BE2C (cell line): Measurements from ENCODE around the gene DOK1.

Source experiments
- DNase-seq: peaks from one replicate; pipeline ENCODE4 v3.0.0-alpha.2; 2020
- H3K27me3 ChIP-seq: fragments of 250-450 bp; sonication (Bioruptor Pico); 2 replicates; pipeline ENCODE4 v1.5.1; 2020; ENCODE audit warnings: mild to moderate bottlenecking
- H3K36me3 ChIP-seq: fragments of 250-450 bp; sonication (Bioruptor Pico); 2 replicates; pipeline ENCODE4 v1.5.1; 2020; ENCODE audit warnings: mild to moderate bottlenecking
- H3K4me1 ChIP-seq: fragments of 250-450 bp; sonication (Bioruptor Pico); 2 replicates; pipeline ENCODE4 v1.5.1; 2020
- H3K4me3 ChIP-seq: 2 replicates; pipeline ENCODE4 v1.5.1; 2011; ENCODE audit warnings: low read depth, low read length
- H3K9me3 ChIP-seq: fragments of 250-450 bp; sonication (Bioruptor Pico); 2 replicates; pipeline ENCODE4 v1.5.1; 2020
- TF ChIP-seq, protein P1 (sequence below): IDR thresholded peaks from 2 replicates; pipeline ENCODE4 v1.5.1; 2012; ENCODE audit warnings: mild to moderate bottlenecking, low read depth, low read length

The DOK1 gene

DNA sequence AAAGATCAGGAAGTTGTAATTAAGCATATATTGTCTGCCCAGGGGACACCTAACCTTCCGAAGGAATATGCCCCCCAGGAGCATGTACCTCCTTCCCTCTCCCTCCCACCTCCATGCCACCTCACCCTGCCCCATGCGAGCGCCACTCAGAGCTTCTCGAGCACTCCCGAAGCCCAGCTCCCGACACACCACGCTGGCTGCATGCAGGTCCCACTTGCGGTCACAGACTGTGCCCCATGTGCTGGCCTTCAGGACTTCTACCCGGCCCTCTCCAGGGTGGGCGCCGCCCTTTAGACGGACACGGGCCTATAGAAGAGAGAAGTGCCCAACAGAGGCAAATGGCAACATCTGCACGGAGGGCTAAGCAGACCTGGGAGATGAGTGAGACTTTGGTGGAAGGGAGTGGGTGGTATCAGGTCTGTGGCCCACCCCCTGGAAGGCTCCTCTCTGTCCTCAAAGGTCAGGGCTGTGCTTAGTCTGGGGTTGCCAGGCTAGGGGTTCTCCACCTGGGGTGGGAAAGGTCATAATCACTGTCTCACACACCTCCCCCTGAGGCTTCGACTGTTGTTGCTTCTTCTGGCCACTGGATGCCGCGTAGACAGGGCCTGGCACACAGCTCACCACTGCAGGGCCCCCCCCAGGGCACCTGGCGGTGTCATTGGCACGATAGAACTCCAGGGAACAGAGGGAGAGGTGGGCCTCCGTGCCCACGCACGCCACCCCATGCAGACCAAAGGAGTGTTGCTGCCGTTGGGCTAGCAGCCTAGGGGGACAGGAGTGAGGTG, 18.2 kb upstream of the DOK1 start:
- H3K4me3 ChIP-seq: no peak overlapping the region
- no peaks in the 10 kb centered on the region for H3K4me1 ChIP-seq
- no peak for DNase-seq
- peaks cover 5% of the 10 kb centered on the region; the same call in 1 of the 2 replicates for H3K36me3 ChIP-seq
- no peaks in the 10 kb centered on the region for H3K27me3 ChIP-seq
- TF ChIP-seq, protein P1, sequence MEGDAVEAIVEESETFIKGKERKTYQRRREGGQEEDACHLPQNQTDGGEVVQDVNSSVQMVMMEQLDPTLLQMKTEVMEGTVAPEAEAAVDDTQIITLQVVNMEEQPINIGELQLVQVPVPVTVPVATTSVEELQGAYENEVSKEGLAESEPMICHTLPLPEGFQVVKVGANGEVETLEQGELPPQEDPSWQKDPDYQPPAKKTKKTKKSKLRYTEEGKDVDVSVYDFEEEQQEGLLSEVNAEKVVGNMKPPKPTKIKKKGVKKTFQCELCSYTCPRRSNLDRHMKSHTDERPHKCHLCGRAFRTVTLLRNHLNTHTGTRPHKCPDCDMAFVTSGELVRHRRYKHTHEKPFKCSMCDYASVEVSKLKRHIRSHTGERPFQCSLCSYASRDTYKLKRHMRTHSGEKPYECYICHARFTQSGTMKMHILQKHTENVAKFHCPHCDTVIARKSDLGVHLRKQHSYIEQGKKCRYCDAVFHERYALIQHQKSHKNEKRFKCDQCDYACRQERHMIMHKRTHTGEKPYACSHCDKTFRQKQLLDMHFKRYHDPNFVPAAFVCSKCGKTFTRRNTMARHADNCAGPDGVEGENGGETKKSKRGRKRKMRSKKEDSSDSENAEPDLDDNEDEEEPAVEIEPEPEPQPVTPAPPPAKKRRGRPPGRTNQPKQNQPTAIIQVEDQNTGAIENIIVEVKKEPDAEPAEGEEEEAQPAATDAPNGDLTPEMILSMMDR: no peak
- H3K9me3 ChIP-seq: no peaks in the 10 kb centered on the region

DNA sequence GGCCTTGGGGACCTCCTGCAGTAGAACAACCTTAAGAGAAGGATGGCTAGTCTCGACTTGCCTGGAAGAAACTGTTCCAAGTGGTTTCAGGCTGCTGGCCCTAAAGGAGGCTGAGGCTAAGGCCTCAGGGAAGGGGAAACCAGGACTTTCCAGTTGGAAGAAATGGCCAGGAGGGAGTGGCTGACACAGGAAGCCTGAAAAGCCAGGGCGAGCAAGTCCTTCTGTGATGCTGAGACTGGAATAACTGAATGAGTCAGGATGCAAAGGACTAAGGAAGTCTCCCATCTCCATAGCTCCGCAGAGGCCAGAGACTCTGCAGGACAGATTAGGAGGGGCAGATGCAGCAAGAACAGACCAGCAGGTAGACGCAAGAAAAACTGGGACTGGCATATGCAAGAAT, 17.4 kb upstream of the DOK1 start:
- H3K4me1 ChIP-seq: no peaks in the 10 kb centered on the region
- TF ChIP-seq, protein P1: no peak
- no peak for DNase-seq
- no peaks in the 10 kb centered on the region for H3K9me3 ChIP-seq
- peaks cover 5% of the 10 kb centered on the region; the same call in 1 of the 2 replicates for H3K36me3 ChIP-seq
- H3K27me3 ChIP-seq: no peaks in the 10 kb centered on the region
- no peak overlapping the region for H3K4me3 ChIP-seq

DNA sequence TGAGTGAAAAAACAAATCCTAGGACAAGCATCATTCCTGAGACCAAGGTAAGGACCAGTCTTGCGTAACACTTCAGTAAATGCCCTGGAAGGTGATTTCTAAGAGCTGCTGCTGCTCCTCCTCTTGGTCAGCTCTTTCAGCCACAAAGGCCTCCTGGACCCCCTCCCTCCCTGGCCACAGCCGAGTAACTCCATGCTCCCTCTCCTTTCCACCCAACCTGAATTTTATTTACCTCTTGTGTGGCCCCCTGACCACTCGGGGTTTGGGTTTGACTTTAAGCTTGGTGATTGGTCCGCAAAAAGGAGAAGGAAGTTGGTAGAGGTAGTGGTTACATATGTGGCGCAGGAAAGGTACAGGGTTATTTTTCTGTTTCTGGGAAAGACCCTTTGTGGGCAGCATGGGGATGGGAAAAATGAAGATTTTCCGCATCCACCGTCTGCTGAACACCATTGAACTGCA, 15.6 kb upstream of the DOK1 start:
- Histone ChIP-seq H3K4me1 (no peaks in the 10 kb centered on the region), H3K36me3 (no peaks in the 10 kb centered on the region), H3K27me3 (no peaks in the 10 kb centered on the region), H3K9me3 (no peaks in the 10 kb centered on the region), H3K4me3 (no peak overlapping the region)
- no peak for DNase-seq
- TF ChIP-seq, protein P1: no peak

DNA sequence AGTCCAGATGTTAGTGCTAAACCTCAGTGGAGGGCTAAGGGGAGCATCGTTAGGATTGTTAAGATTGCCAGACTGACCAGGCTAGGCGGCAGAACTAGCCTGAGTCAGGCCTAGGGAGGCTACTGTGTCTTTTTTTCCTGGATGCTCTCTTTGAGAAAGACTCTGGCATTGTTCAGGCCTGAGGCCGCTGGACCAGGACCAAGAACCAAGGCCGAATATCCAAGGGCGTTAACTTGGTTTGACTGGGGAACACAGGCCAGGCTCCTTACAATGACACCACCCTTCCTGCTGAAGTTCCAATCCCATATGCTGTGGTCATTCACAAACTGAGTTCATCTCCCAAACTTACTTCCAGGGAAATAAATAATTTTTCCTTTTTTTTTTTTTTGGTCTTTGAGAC, 14.2 kb upstream of the DOK1 start:
- DNase-seq: no peak
- Histone ChIP-seq H3K36me3 (no peaks in the 10 kb centered on the region), H3K9me3 (no peaks in the 10 kb centered on the region), H3K4me3 (no peak overlapping the region), H3K4me1 (no peaks in the 10 kb centered on the region), H3K27me3 (no peaks in the 10 kb centered on the region)
- TF ChIP-seq, protein P1: no peak

DNA sequence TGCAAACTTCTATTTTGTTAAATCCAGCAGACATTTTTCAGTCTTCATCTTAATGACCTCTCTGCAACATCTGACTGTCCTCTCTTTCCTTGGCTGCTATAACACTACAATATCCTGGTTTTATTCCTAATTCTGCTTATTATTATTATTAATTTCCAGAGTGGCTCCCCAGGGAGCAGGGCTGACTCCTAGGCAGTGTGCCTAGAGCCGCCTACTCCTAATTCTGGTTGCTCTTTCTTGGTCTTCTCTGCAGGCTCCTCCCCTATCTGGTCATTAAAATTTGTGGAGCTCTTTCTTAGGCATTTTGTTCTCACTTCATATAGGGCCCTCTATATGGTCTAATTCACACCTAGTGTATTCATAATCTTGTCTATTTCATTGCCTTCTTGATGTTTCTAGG, 11.5 kb upstream of the DOK1 start:
- no peaks in the 10 kb centered on the region for H3K27me3 ChIP-seq
- no peaks in the 10 kb centered on the region for H3K4me1 ChIP-seq
- H3K36me3 ChIP-seq: no peaks in the 10 kb centered on the region
- no peaks in the 10 kb centered on the region for H3K9me3 ChIP-seq
- DNase-seq: no peak
- TF ChIP-seq, protein P1: no peak
- no peak overlapping the region for H3K4me3 ChIP-seq

DNA sequence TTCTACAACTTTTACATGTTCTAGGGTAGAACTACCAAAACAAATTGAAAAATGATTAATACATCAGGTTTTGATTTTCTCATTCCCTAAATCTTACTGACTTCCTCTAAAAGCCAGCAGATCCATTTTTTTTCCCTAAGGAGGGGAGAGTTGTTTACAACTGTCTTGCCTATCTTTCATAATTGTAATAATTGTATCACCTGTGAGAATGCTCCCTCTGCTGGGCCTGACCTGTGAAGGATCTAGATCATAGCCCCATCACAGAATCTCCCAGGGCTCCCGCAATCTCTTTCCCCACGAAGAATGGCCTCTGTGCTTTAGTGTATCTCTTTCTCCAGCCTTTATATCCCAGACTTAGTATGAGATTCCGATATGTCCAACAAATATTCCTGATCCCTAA, 9.9 kb upstream of the DOK1 start:
- no peaks in the 10 kb centered on the region for H3K36me3 ChIP-seq
- H3K4me3 ChIP-seq: no peak overlapping the region
- no peak for DNase-seq

More for the DNA sequence above, 9.9 kb upstream of the DOK1 start:
- TF ChIP-seq, protein P1: no peak
- Histone ChIP-seq H3K9me3 (no peaks in the 10 kb centered on the region), H3K27me3 (no peaks in the 10 kb centered on the region), H3K4me1 (no peaks in the 10 kb centered on the region)
